Loucy (cell line): ENCODE data around the gene GEMIN5.

Experiments used
- H2AFZ ChIP-seq: fragments of 200-600 bp; sonication (generic); 2 replicates; pipeline ENCODE4 v1.6.0; 2016; ENCODE audit warnings: antibody characterized with exemption, mild to moderate bottlenecking, low read length, moderate library complexity
- H3F3A ChIP-seq: fragments of 200-600 bp; 2 replicates; pipeline ENCODE4 v1.6.0; 2016; ENCODE audit warnings: antibody characterized with exemption, low read depth, mild to moderate bottlenecking
- H3K27me3 ChIP-seq: fragments of 200-600 bp; sonication (generic); 2 replicates; pipeline ENCODE4 v1.6.1; 2014; ENCODE audit warnings: low read length, mild to moderate bottlenecking; ENCODE audit not compliant: insufficient read depth, poor library complexity, severe bottlenecking
- H3K36me3 ChIP-seq: fragments of 200-600 bp; sonication (generic); 2 replicates; pipeline ENCODE4 v1.6.1; 2016; ENCODE audit warnings: low read length; ENCODE audit not compliant: insufficient read depth
- H3K4me1 ChIP-seq: fragments of 200-600 bp; sonication (generic); 2 replicates; pipeline ENCODE4 v1.5.1; 2014; ENCODE audit warnings: low read length, mild to moderate bottlenecking; ENCODE audit not compliant: insufficient read depth, poor library complexity, severe bottlenecking
- H3K4me2 ChIP-seq: fragments of 200-600 bp; sonication (generic); 2 replicates; pipeline ENCODE4 v1.6.0; 2014; ENCODE audit warnings: antibody characterized with exemption, low read length, low read depth, mild to moderate bottlenecking; ENCODE audit not compliant: poor library complexity, severe bottlenecking
- H3K4me3 ChIP-seq: fragments of 200-600 bp; sonication (generic); 2 replicates; pipeline ENCODE4 v1.5.1; 2014; ENCODE audit warnings: low read length, mild to moderate bottlenecking, mixed read lengths; ENCODE audit not compliant: poor library complexity, severe bottlenecking
- H3K79me2 ChIP-seq: fragments of 200-600 bp; sonication (generic); 2 replicates; pipeline ENCODE4 v1.6.1; 2014; ENCODE audit warnings: low read length; ENCODE audit not compliant: insufficient read depth
- H3K9ac ChIP-seq: fragments of 200-600 bp; sonication (generic); 2 replicates; pipeline ENCODE4 v1.6.0; 2014; ENCODE audit warnings: mild to moderate bottlenecking, low read depth, low read length, moderate library complexity; ENCODE audit not compliant: poor library complexity, severe bottlenecking
- H3K9me2 ChIP-seq: fragments of 200-600 bp; sonication (generic); replicated peaks from 2 replicates; pipeline ENCODE4 v1.6.1; 2016; ENCODE audit warnings: low read depth, low read length, mixed read lengths
- H3K9me3 ChIP-seq: fragments of 200-600 bp; sonication (generic); 2 replicates; pipeline ENCODE4 v1.6.1; 2014; ENCODE audit warnings: mild to moderate bottlenecking, antibody characterized with exemption, low read length, low read depth; ENCODE audit not compliant: insufficient read depth
- H4K20me1 ChIP-seq: fragments of 200-600 bp; sonication (generic); 2 replicates; pipeline ENCODE4 v1.6.0; 2014; ENCODE audit warnings: antibody characterized with exemption, low read length, mild to moderate bottlenecking; ENCODE audit not compliant: insufficient read depth, poor library complexity, severe bottlenecking
- CTCF ChIP-seq: fragments of 200-600 bp; sonication (generic); conservative IDR thresholded peaks from 2 replicates; pipeline ENCODE4 v1.5.1; 2014; ENCODE audit warnings: mild to moderate bottlenecking, antibody characterized with exemption, low read length
- EZH2phosphoT487 ChIP-seq: fragments of 200-600 bp; IDR thresholded peaks from 2 replicates; pipeline ENCODE4 v1.6.1; 2018; ENCODE audit warnings: antibody characterized with exemption, mild to moderate bottlenecking, moderate library complexity, borderline replicate concordance

The GEMIN5 gene

GRCh38 chr5:154956712-154957111 lies 18.7 kb upstream of the GEMIN5 start:
- no peak overlapping the region for H2AFZ ChIP-seq
- no peaks in the 10 kb centered on the region for H3K9me3 ChIP-seq
- peaks cover 14% of the 10 kb centered on the region; the same call in 1 of the 2 replicates for H3K36me3 ChIP-seq
- no peak overlapping the region for H3K4me3 ChIP-seq
- TF ChIP-seq CTCF (no peak), EZH2phosphoT487 (no peak)
- no peaks in the 10 kb centered on the region for H3F3A ChIP-seq
- H3K9ac ChIP-seq: no peak overlapping the region
- H3K4me1 ChIP-seq: no peaks in the 10 kb centered on the region
- H4K20me1 ChIP-seq: no peaks in the 10 kb centered on the region
- no peaks in the 10 kb centered on the region for H3K79me2 ChIP-seq
- no peak overlapping the region for H3K4me2 ChIP-seq
- H3K27me3 ChIP-seq: no peaks in the 10 kb centered on the region
- no peaks in the 10 kb centered on the region for H3K9me2 ChIP-seq

GRCh38 chr5:154949781-154950180 lies 11.8 kb upstream of the GEMIN5 start:
- H3K9ac ChIP-seq: no peak overlapping the region
- H3K27me3 ChIP-seq: no peaks in the 10 kb centered on the region
- H3K9me2 ChIP-seq: no peaks in the 10 kb centered on the region
- no peaks in the 10 kb centered on the region for H3F3A ChIP-seq
- no peaks in the 10 kb centered on the region for H3K9me3 ChIP-seq
- H3K4me3 ChIP-seq: no peak overlapping the region
- no peaks in the 10 kb centered on the region for H3K4me1 ChIP-seq
- H3K36me3 ChIP-seq: no peaks in the 10 kb centered on the region
- H4K20me1 ChIP-seq: peaks cover 6% of the 10 kb centered on the region
- H3K4me2 ChIP-seq: no peak overlapping the region
- H3K79me2 ChIP-seq: peaks cover 23% of the 10 kb centered on the region; the same call in 1 of the 2 replicates
- no peak overlapping the region for H2AFZ ChIP-seq
- TF ChIP-seq CTCF (no peak), EZH2phosphoT487 (no peak)

DNA sequence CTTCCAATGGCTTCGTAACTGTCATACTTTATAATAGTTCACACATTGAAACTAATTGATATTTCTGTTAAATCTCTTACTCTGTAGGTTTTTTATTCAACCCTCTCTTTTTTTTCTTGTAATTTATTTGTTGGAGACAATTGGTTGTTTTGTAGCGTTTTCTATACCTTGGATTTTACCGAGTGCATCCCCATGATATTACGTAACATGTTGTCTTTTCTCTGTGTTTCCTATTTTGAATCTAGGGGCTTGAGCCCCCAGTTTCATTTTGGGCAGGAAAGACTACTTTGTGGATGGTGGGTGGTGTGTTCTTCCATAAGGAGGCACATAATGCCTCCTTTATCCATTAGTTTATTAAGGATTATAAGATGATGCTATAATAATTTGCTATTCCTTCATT lies 10.3 kb upstream of the GEMIN5 start:
- H3K9me3 ChIP-seq: no peaks in the 10 kb centered on the region
- no peaks in the 10 kb centered on the region for H3F3A ChIP-seq
- no peak for TF ChIP-seq CTCF
- no peak for TF ChIP-seq EZH2phosphoT487
- H3K9me2 ChIP-seq: no peaks in the 10 kb centered on the region
- no peaks in the 10 kb centered on the region for H3K36me3 ChIP-seq
- no peak overlapping the region for H2AFZ ChIP-seq
- H3K4me2 ChIP-seq: no peak overlapping the region
- peaks cover 6% of the 10 kb centered on the region for H4K20me1 ChIP-seq
- H3K27me3 ChIP-seq: no peaks in the 10 kb centered on the region
- H3K79me2 ChIP-seq: peaks cover 28% of the 10 kb centered on the region; the same call in 1 of the 2 replicates
- no peak overlapping the region for H3K9ac ChIP-seq
- no peak overlapping the region for H3K4me3 ChIP-seq
- H3K4me1 ChIP-seq: no peaks in the 10 kb centered on the region
